Erythroblast (primary cell): ENCODE data around the gene OPALIN.

Source experiments
- GATA1 ChIP-seq: IDR thresholded peaks from 2 replicates; pipeline ENCODE4 v1.6.1; 2011; ENCODE audit warnings: low read depth, mild to moderate bottlenecking, control low read depth, low read length, moderate library complexity
- POLR2A ChIP-seq: IDR thresholded peaks from 2 replicates; pipeline ENCODE4 v1.6.1; 2011; ENCODE audit warnings: mild to moderate bottlenecking, low read length

DNA sequence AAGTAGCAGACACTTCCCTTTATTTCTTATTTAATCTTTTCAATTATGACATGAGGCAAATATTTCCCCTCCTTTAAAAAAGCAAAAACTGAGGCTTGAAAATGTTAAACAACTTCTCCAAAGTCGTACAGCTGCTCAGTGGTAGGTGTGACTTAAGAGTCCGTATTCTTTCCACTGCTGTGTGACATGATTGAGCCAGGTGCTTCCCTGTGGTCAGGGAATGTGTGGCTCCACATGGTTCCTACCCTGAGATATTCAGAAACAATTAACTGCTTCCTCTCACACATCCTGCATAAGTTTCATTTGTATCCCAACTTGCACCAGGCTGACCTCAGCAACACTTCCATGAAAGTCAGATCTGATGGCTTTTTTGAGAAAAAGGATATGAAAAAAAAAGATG is 13.6 kb downstream of the OPALIN start:
- TF ChIP-seq POLR2A (no peak), GATA1 (no peak)
